22Rv1 (cell line): ENCODE measurements around the gene WNK1.

ENCODE experiments used
- CTCF ChIP-seq: fragments of 450-650 bp; IDR thresholded peaks from 2 replicates; pipeline ENCODE4 v1.5.1; 2017; ENCODE audit warnings: mild to moderate bottlenecking
- ZFX ChIP-seq: fragments of 450-650 bp; IDR thresholded peaks from 2 replicates; pipeline ENCODE4 v1.6.1; 2017; ENCODE audit warnings: antibody characterized with exemption, borderline replicate concordance

GRCh38 chr12:826331-826730 lies 74.0 kb downstream of the WNK1 start:
- TF ChIP-seq CTCF = no peak
- no peak for TF ChIP-seq ZFX
